Aorta (tissue), 5 donors: ENCODE data around the gene HIVEP2. TPM values are rescaled to one million over a fixed set of nuclear protein-coding genes. Genes with fewer than 3 reads are reported as not detected.

Experiments
- ATAC-seq: fragments of 200-7000 bp; cut with Tn5 transposase; one replicate; pipeline ENCODE4 v1.9.1; 2022; ENCODE audit warnings: moderate library complexity; ENCODE audit not compliant: low FRiP score
- DNase-seq, 2 donors: peaks; one replicate each; pipeline ENCODE4 v3.0.0-alpha.2; 2020
- H3K27ac ChIP-seq, 2 donors: one replicate each; pipeline ENCODE4 v1.5.1; 2013; ENCODE audit warnings: low read length in 2 of 2, mild to moderate bottlenecking in 2 of 2, moderate library complexity in 2 of 2, control low read depth in 1 of 2, inconsistent platforms in 1 of 2, low read depth in 1 of 2
- H3K27me3 ChIP-seq, 2 donors: one replicate each; pipeline ENCODE4 v1.6.1; 2013; ENCODE audit warnings: control low read depth in 1 of 2, low read length in 1 of 2, mild to moderate bottlenecking in 1 of 2, moderate library complexity in 1 of 2; ENCODE audit not compliant: insufficient read depth in 2 of 2, control insufficient read depth in 1 of 2
- H3K36me3 ChIP-seq, 2 donors: one replicate each; pipeline ENCODE4 v1.6.1; 2013; ENCODE audit warnings: control low read depth in 1 of 2, low read length in 1 of 2, mild to moderate bottlenecking in 1 of 2; ENCODE audit not compliant: insufficient read depth in 2 of 2, control insufficient read depth in 1 of 2
- H3K4me1 ChIP-seq, 2 donors: one replicate each; pipeline ENCODE4 v1.6.1; 2013; ENCODE audit warnings: low read length in 2 of 2, control low read depth in 1 of 2, mild to moderate bottlenecking in 1 of 2, moderate library complexity in 1 of 2; ENCODE audit not compliant: insufficient read depth in 2 of 2, control insufficient read depth in 1 of 2
- H3K4me3 ChIP-seq, 2 donors: one replicate each; pipeline ENCODE4 v1.5.1; 2013; ENCODE audit warnings: low read length in 2 of 2, control low read depth in 1 of 2, mild to moderate bottlenecking in 1 of 2
- H3K9me3 ChIP-seq: one replicate; pipeline ENCODE4 v1.6.1; 2013; ENCODE audit warnings: mild to moderate bottlenecking, low read length; ENCODE audit not compliant: control insufficient read depth
- WGBS, 2 donors: extraction: QIAGEN DNeasy Blood & Tissue Kit; methylation state at CpG; one replicate each; pipeline ENCODE4 v1.1.7; 2013; 5-methylcytosine and 5-hydroxymethylcytosine counted together
- intact Hi-C, 2 donors: fragments of 100-400 bp; cut with DNase I; formaldehyde crosslinking; loops; one replicate each; pipeline versions ENCODE4 v1.14.2 to v1.15.0; 2022
- polyA plus RNA-seq, 2 donors: library from polyadenylated mRNA; stranded (reverse); fragments of 200-250 nt; gene quantifications; one replicate each; pipeline ENCODE4 v1.2.3, GENCODE V29; 2013
- total RNA-seq, 2 donors: library from RNA; stranded (reverse); fragmentation: NEBNext Ultra II Directional; extraction: Animal tissue kit (Norgen Biotek cat#: 25700); gene quantifications; one replicate each; pipeline ENCODE4 v1.2.1, GENCODE V29; 2021
- donor health status: healthy with polysubstance abuse.
- donor health status: Bipolar disorder and iron deficiency.
- donor health status: DM: no; HTN: no; CAD: no.
- donor health status: DM: no; HTN: no; CAD: no.
- donor health status: DM: yes; HTN: yes; CAD: no.

HIVEP2 gene
- total and polyA plus RNA-seq, 4 donors: 5.3 to 36.8 (median 20.4) TPM

DNA sequence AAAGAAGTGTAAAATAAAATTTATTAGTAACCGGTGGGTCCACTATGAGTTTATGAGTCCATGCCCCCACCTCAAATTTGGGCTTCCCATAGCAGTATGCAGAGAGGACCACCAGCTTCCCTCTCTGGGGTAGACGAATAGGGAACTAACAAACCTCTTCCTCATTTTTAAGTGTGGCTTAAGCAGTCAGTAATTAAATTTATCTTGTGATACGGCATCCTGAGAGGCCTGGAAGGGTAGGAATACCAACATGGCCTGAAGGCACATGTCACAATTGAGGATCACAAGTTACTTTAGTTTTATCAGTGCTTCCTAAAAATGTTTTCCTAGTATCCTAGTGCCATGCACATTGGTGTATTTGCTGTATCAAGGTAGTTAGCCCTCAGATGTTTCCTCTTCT, 239.9 kb downstream of the HIVEP2 start:
- H3K36me3 ChIP-seq: no peaks in the 10 kb centered on the region
- WGBS, 2 donors: 89 to 93% methylated on average over 3 of the region's 3 CpGs
- ATAC-seq: no peak
- intact Hi-C loops: no loop called here
- H3K27me3 ChIP-seq: no peaks in the 10 kb centered on the region
- DNase-seq: no peak
- H3K4me3 ChIP-seq: no peak overlapping the region
- H3K27ac ChIP-seq: no peak overlapping the region
- no peaks in the 10 kb centered on the region for H3K4me1 ChIP-seq
- H3K9me3 ChIP-seq: no peaks in the 10 kb centered on the region

DNA sequence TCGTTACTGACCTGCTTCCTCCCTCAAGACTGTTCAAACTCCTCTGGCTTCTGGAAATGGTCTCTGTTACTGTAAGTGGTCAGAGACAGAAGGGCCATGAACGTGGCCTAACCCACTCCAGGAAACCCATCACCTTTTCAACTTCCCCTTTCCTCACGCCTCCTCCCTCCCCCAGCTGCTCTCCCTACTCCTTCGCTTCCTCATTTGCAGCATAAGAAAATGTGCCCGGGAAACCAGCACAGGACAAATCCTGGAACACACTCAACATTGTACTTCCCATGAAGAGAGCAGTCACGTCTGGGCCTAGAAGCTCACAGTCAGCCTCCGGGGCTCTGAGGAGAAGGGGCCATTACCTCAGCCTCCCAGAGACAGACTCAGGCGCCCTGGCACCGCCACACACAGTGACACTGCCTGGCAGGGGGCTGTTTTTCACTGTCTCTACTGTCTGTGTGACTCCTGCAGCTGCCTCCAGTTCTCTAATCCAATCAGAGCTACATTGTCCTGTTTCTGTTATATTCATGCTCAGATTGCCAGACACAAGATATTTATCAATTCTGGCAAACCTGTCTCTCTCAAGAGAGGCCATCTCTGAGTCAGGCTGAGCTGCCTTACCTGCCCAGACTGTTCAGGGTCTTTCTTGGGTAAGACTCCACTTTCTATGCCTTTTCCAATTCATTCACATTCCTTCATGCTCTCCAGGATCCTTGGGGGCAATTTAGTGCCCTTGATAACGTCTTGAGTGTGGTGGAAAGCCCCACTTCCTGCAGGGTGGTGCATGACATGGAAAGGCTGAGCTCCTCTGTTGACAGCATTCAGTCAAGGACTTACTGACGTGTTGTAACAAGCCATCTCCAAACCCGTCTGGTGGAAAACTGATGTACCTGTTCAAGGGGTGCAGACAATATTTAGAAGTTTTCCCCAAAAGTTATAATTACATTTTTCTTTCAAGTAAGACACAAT, 242.2 kb downstream of the HIVEP2 start:
- no peaks in the 10 kb centered on the region for H3K9me3 ChIP-seq
- ATAC-seq (peak; percentile 63), DNase-seq (peak in 1 of 2 donors; percentile 77)
- 71 to 76% methylated on average over 12 of the region's 12 CpGs for WGBS, 2 donors
- H3K4me1 ChIP-seq: no peaks in the 10 kb centered on the region
- no peak overlapping the region for H3K27ac ChIP-seq
- no peaks in the 10 kb centered on the region for H3K27me3 ChIP-seq
- H3K36me3 ChIP-seq: no peaks in the 10 kb centered on the region
- intact Hi-C loops: no loop called here
- H3K4me3 ChIP-seq: no peak overlapping the region

Other genes with a start within 250 kb of the HIVEP2 start
- 10 to 100 TPM; 32.4 to 37.2 TPM for gene AIG1, start 115.7 kb upstream of the HIVEP2 start, total RNA-seq
- gene AIG1, start 115.7 kb upstream of the HIVEP2 start, polyA plus RNA-seq: 10 to 100 TPM; 61.4 to 72.3 TPM